GM21529 (cell line): Measurements from ENCODE around the gene SLC22A6.
"Not testable (repeated sequence)": the region's sequence is repeated elsewhere in the genome, so short reads cannot be mapped to it uniquely, and the experiment has no call there.

Experiments used
- ATAC-seq: cut with Tn5 transposase; IDR thresholded peaks from one replicate; pipeline ENCODE4 v1.9.1; 2021; ENCODE audit not compliant: unreplicated experiment

The SLC22A6 gene

DNA sequence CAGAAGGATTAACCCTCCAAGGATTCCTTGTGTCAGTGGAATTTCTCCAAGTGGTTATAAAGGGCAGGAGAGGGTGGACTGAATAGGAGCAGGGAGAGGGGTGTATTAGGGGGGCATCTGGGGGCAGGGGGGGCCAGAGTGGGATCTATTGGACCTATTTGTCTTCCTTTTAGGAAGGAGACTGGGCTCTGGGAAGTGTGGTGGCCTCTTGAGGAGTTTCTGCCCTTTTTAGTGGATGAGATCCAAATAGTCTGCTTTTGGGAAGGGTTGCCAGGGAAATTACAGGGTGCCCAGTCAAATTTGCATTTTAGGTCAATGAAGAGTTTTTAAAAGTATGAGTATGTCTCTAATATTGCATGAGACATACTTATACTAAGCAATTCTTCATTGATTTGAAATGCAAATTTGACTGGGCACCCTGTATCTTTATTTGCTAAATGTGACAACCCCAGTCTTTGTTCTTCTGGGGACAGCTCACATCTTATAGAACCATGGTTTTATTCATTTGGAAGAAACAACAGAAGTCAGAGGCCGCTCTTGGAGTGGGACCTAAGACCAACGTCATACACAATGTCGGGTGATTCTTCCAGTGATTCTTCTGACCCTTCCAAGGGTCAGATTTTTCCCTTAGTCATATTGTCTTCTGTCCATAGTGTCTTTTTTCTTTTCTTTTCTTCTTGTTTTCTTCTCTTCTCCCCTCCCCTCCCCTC is 429 bp upstream of the SLC22A6 start:
- no peak for ATAC-seq

DNA sequence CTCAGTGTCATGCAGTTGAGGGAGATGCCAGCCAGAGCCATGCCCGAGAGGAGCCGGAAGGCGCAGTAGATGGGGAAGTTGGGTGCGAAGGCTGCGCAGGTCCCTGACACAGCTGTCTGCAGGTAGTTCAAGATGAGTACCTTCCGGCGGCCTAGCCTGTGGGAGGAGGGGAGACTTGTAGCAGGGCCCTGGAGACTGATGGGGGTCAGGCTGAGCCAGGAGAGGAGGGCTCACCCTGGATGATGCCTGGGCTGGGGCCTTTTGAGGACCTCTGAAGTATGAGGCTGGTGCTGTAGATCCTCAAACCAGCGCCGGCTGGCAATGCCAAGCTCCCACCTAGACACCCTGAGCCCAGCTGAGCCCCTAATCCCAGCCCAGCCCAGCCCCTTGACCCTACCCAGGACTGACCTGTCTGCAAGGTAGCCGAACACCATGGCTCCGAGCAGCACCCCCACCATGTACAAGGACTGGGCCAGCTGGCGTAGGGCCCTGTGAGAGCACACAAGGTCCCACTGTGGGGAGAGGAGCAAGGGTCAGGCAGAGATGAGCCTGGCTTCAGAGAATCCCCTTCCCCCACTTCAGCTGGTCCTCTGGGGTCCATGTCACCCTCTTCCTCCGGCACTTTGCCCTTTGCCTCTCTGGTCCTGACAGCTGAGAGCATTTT is 1.1 kb downstream of the SLC22A6 start:
- ATAC-seq, result no peak

DNA sequence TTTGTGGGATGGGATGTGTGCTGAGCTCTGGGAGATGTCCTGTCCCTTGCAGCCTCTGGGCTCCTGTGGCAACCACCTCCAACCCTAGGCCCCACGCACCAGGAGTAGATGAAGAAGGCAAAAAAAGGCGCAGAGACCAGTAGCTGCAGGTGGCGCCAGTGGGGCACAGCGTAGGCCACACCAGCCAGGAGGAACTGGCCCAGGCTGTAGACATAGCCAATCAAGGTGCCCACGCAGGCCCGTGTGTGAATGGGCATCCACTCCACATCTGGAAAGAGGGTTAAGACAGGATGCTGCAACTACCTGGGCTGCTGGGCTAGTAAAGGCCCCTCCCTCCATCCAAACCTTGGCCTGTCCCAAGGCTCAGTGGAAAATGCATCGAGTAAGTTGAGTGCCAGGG is 3.0 kb downstream of the SLC22A6 start:
- ATAC-seq, result no peak

DNA sequence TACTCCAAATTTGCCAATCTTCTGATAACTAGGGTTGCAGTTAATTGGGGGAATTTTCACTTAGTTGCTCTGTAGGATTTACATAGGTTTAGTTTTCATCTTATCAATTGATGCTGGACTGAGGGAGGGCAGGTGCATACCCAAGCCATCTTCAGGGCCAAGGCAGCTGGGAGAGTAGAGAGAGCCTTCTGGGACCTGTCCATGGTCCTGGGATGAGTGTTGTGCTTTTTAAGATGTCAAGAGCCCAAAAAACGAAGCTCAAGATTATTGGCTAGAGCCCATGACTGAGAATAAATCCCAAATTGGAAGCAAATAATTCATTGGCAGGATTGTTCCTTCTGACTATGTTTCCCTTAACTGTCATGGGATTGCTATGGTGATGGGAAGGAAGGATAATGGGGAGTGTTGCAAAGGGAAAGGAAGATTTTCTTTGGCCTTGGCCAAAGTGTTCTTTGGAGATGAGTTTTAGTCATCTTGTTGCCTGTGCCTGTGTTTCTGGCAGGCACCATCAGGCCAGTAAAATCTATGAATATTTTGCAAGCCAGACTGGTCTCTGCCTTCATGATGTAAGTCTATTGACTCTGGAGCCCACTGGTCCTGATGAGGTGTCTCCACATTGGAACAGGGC is 4.5 kb downstream of the SLC22A6 start:
- no peak for ATAC-seq

DNA sequence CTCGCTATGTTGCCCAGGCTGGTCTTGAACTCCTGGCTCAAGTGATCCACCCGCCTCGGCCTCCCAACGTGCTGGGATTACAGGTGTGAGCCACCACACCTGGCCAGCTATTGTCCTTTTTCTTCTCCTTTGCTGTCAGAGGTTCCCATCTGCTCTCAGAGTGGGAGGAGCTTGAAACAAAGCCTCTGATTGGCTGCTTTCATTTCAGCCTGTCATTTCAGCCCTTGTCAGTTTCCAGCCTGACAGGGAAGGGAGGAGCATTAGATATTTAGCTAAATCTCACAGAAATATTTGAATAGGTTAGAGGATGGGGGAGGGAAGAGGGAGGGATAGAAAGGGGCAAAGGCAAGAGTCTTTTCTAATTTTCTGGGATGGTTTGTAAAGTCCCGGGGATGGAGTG is 8.7 kb downstream of the SLC22A6 start:
- ATAC-seq, result no peak

DNA sequence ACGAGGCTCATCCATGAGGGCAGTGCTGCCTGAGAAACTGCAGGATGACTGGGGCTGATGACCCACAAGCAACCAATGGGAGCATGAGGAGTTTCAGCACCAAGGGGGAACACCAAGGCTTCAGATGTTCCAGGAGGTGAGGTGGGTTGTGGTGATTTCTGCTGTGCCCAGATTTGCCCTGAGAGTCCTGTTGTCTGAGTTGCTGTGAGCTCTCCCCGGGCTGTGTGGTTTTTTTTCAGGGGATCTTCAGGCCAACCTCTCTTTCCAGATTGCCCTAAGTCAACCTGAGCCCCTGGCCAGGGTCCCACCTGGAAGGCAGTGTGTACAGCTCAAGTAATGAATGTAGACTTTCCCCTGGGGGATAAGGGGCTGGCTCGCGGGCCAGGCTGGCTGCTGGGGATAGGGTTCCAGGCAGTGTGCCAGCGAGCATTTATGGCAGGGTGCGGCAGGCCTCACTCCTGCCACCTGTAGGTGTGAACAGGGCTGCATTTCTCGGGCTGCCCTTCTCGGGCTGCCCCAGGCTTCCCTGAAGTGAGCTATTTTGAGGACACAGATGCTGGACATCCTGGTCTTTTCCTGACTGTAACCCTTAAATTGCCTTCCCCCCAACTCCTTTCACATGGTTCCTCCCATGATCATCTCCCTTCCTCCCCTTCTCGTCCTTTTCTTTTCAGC is 9.8 kb downstream of the SLC22A6 start:
- no peak for ATAC-seq

DNA sequence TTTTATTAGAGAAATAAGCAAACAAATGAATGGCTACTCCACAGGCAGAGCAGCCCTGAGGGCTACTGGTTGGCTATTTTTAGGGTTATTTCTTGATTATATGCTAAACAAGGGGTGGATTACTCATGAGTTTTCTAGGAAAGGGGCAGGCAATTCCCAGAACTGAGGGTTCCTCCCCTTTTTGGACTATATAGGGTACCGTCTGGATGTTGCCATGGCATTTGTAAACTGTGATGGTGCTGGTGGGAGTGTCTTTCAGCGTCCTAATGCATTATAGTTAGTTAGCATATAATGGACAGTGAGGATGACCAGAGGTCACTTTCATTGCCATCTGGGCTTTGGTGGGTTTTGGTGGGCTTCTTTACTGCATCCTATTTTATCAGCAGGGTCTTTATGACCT is 19.2 kb downstream of the SLC22A6 start:
- no peak for ATAC-seq

DNA sequence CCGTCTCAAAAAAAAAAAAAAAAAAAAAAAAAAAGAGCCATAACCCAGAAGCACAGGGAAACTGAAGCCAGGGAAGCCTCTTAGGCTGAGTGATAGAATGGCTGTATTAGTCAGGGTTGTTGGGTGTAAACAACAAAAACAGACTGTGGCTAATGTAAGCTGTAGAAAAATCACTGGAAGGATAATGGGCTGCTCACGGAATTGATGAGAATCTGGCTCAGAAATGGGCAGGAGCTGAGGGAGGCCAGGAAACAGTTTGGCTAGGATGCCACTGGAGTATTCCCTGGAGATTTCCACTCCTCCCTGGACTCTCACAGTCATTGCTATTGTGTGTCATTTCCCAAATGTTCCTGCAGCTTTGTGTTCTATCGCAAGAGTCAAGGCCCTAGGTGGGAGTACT is 22.4 kb downstream of the SLC22A6 start:
- ATAC-seq, result no peak

DNA sequence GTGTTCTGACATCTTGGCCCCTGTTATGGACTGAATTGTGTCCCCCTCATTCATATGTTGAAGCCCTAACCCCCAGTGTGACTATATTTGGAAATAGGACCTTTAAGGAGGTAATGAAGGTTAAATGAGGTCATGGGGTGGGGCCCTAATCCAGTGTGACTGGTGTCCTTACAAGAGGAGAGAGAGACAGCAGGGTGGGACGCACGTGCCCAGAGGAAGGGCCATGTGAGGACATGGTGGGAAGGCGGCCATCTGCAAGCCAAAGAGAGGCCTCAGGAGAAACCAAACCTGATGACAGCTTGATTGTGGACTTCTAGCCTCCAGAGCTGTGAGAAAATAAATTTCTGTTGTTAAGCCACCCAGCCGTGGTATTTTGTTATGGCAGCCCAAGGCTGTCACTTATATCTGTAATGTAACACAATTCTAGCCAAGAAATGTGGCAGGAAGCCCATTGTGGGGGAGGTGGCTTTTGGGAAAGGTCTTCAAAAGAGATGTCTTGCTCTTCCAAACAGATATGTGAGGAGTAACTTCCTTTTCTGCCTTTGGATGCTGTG is 23.7 kb downstream of the SLC22A6 start:
- no peak for ATAC-seq

DNA sequence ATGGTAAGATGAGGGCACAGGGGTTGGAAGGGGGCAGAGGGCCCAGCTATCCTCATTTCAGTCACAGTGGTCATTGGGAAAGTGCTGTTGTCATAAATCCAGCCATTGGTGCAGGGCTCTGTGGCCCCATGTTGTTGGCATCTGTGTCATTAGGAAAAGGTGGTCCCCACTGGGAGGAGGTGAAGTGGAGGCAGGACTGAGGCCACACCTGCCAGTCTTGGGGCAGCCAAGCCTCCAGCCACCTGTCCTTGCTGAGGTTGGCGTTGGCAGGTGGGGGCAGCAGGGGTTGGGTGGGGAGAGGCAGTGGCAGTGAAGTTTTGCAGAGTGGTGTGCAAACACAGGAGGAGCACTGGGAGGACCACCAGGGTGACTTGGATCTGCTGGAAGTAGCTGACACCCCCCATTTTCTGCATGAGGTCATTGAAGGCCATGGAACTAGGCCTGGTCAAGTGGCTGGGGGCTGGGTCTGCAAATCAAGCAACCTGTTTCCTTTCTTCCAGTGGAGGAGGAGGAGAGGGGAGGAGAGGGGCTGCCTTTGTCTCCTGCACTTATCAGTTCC is 25.3 kb downstream of the SLC22A6 start:
- no peak for ATAC-seq

DNA sequence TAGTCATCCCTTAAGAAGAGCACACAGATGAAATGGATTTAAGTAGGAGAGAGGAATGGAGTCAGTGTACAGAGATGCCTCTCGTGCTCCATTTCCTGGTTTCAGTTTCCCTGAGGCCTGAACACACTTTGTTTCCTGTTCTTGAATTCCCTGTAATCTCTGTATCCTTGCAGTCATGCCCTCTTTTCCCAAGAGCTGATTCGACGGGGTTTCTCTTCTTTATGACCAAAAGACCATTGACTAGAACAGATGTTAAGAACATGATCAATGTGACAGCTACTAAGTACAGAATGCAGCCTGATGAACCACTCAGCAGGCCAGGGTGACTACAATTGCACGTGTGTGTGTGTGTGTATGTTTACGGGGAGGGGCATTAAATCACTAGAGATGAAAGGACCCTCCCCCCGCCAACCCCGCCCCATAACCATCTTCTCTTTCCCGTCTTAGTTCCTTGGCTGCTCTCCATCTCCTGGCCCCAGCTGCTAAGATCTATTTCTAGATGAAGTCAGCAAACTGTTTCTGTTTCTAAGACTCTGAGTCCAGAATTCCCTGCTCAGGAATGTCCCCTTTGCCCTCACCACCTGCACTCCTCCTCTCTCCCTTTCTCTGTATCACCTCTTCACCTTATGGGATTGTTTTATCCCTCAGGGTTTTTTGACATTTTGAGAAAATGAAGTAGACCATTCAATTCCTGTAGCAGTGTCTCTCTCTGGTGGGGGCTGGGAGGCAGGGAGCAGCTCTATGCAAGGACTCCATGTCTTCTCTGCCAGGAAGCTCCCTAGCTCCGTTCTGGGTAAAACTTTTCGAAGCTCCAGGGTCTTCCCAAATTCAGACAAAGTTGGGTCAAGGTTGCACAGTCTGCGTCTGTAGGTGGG is 26.0 kb downstream of the SLC22A6 start:
- ATAC-seq, result no peak

DNA sequence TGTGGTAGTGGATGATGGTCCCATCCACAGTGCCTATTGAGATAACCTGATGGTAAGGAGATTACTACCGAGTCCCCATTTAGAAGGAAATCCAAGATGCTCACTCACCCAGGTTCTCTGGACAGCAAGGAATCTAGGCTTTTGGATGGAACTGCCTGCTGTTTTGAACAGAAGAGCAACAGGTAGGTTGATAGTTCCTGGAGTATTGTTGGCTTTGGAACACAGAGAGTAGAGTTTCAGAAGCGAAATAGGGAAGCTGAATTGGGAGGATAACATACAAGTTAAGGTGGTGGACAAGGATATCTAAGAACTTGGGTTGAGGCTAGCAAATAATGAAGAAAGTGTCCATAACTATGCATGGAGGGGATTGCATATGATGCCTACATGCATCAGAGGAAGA is 27.6 kb downstream of the SLC22A6 start:
- no peak for ATAC-seq

DNA sequence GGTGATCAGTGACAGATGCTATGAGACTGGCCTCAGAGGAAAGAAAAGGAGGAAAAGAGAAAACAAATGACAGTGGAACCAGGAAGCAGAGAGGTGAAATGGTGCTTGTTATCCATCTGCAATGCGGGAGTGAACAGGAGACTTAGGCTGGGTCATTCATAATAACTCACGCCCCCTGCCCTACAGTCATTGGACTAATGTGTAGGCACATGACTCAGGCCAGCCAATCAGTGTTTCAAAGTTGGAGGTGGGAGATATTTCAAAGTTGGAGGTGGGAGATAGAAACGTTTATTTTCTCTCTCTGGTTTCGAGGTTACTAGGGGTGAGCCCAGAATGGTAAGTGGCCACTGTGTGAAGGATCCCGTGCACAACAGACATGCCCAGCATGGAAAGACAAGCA is 30.3 kb downstream of the SLC22A6 start:
- no peak for ATAC-seq

DNA sequence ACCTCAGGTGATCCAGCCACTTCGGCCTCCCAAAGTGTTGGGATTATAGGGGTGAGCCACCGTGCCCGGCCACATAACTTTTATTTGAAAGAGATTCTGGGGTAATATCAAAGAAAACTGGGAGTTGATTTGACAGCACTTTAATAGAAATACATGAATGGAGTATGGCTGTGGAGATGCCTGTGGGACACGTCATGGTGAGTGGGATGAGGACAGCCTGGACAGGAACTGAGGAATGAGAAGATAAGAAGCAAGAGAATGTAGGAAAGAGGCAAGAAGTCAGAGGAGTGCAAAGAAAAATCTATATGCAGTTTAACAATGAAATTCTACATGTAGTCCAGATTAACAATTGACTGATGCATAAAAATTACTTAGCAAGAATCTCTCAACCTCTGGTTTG is 31.0 kb downstream of the SLC22A6 start:
- no peak for ATAC-seq

DNA sequence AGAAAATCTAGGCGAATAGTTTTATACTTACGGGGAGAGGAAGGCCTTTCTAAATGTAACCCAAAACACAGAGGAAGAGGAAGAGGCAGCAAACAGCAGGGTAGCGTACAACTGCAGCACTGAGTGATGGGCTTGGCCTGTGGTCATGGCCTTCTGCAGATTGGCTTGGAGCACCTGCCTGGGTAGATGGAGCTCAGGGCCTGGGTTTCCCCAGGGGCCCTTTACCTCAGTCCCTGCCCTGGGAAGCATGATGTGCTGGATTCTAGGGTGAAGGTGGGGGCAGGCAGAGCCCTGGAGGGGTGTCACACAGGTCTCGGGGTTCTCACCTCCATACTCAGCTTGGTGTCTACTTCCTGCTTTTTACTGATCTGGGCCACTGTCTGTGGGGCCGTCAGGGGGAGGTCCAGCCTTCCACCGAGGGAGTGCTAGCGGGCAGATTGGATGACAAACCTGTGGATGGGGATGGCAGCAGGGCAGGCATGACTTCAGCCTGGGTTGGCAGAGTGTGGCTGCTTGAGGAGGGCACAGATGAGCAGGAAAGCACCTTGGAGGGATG is 35.9 kb downstream of the SLC22A6 start:
- ATAC-seq, result no peak

DNA sequence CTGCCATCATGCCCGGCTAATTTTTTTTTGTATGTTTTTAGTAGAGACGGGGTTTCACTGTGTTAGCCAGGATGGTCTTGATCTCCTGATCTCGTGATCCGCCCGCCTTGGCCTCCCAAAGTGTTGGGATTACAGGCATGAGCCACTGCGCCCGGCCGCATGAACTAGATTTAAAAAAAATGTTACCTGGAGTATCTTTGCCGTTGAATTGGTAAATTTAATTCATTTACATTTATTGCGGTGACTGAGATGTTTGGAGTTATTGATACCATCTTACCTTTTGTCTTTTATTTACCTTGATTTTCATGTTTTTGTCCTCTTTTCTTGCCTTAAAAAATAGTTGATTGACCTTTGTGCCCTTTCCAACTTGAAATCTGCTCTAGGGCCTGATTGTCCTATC is 39.2 kb downstream of the SLC22A6 start:
- ATAC-seq, result not testable (repeated sequence)

DNA sequence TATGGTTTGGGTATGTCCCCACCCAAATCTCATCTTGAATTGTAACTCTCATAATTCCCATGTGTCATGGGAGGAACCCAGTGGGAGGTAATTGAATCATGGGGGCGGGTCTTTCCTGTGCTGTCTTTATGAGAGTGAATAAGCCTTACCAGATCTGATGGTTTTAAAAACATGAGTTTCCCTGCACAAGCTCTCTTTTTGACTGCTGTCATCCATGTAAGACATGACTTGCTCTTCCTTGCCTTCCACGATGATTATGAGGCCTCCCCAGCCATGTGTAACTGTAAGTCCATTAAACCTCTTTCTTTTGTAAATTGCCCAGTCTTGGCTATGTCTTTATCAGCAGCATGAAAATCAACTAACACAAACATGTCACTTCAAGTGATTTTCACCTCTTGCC is 47.2 kb downstream of the SLC22A6 start:
- ATAC-seq, result not testable (repeated sequence)

DNA sequence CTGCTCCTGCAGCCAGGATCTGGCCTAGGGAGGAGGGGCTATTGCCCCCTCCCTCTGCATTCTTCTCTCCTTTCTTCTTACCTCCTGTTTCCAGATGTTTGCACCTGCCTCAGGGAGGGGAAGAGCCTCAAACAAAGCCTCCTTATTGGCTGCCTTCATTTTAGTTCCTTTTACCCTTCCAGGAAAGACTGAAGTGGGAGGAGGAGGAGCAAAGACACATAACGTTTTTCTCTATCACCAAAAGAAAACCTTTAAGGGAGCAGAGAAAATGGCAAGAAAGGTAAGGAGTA is 50.3 kb downstream of the SLC22A6 start:
- ATAC-seq, result no peak

DNA sequence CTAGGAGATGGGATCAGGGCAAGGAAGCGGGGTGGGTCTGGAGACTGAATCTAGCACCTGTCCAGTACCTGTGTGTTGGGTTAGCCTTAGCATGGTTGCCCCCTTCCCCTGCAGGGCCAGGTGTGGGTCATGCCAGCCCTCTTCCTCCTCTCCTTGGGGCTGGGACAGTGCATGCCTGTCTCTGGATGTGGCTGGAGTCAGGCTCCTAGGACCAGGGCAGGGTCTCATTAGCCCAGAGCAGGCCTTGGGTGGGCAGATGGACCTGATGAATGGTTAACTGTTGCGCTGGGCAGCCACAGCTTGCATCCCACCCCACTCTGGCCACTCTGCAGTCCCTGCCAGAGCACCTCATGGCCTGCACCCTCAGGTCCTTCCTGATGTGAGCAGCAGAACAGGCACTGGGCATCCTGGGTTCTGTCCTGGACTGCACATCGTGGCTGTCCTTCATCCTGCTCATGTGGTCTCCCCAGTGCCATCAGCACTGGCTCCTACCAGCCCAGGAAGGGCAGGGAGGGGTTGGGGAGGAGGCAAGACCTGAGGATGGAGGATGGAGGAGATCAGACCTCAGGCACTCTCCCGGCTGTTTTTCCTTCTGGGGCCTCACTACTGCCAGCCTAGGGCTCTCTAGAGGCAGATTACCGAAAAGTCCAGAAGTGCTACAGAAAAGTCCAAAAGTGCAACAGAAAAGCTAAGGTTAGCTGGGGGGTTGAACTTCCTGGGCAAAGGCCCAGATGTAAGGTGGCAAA is 50.8 kb downstream of the SLC22A6 start:
- ATAC-seq, result no peak

DNA sequence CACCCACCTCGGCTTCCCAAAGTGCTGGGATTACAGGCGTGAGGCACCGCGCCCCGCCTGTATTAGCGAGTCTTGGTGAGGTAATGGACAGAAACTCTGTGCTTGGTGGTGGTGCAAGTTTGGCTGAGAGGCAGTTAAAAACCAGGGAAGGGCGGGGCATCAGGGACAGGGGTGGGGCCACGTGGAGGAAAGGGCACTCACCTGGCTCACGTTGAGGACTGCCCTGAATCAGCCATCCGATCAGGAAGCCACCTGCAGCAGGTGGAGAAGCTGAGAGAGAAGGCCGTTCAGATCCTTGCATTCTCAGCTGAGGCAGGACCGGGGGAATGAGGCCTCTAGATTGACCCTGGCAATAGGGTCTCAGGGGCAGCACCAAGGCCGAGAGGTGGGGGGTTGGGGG is 51.5 kb downstream of the SLC22A6 start:
- ATAC-seq, result no peak
